Renal cortex interstitium (tissue), 11 donors: ENCODE data around the gene SLIT1. TPM values are rescaled to one million over a fixed set of nuclear protein-coding genes. Genes with fewer than 3 reads are reported as not detected.

Experiments used
- DNase-seq, 11 donors: peaks; one replicate each; pipeline ENCODE4 v3.0.0-alpha.2; 2013; ENCODE audit warnings: low read depth in 9 of 11, low spot score in 4 of 11; ENCODE audit errors: extremely low read depth in 1 of 11
- polyA plus RNA-seq, 3 donors: library from polyadenylated mRNA; unstranded; fragments of 120-200 nt; gene quantifications; one replicate each; pipeline ENCODE4 v1.2.1, GENCODE V29; 2013; ENCODE audit not compliant: insufficient read length in 3 of 3

Gene SLIT1
- polyA plus RNA-seq, 3 donors: 6.9 to 7.7 (median 7.6) TPM

DNA sequence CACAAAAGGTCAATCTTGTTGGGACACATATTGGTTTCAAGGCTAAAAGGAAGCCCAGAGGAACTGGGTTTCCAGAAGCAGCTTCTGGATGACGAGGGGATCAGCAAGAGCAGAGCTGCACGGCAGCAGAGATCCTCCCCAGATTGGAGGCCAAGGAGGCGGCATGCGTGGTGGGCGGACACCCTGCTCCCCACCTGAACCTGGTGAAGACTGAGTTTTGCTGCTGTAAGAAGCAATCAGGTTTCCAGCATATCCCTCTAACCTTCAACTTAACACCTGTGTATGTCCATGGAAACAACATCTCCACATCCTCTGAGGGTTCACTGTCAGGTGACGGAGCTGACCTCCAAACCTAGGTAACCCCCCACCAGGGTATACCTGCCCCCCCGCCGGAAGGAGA is 35.1 kb downstream of the SLIT1 start:
- DNase-seq: no peak

- DNase-seq: peak in 9 of 11 donors; percentile 24 to 69 (median 48)
Observed at GRCh38 chr10:97150013-97150595, 35.7 kb downstream of the SLIT1 start.

- DNase-seq: no peak
Observed at GRCh38 chr10:97149079-97149531, 36.7 kb downstream of the SLIT1 start.

DNA sequence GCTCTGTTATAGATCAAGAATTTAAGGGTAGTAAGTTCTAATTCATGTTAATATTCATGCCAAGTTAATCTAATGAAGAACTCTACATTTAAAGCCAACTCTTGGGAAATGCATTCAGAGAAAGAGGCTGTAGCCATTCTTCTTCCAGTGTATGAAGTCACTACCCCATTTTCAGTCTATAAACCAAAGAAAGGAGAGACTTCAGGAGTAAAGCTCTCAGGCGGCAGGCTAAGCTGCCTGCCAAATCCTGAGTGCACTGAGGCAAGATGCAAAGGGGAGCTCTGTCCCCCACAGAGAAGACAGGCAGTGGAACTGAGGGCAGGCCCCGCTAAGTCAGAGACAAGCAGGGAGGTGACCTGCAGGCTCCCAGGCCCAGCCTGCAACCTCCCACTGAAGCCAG is 41.5 kb downstream of the SLIT1 start:
- DNase-seq: no peak

DNA sequence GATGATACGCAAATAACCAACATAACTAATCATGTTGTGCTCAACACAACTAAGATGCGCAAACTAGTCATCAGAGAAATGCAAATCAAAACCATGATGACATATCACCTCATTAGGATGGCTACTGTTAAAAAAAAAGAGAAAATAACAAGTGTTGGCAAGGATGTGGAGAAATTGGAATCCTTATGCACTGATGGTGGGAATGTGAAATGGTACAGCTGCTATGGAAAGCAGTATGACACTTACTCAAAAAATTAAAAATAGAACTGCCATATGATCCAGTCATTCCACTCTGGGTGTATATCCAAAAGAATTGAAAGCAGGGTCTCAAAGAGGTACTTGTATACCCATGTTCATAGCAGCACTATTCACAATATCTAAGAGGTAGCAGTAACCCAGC is 42.9 kb downstream of the SLIT1 start:
- no peak for DNase-seq

DNA sequence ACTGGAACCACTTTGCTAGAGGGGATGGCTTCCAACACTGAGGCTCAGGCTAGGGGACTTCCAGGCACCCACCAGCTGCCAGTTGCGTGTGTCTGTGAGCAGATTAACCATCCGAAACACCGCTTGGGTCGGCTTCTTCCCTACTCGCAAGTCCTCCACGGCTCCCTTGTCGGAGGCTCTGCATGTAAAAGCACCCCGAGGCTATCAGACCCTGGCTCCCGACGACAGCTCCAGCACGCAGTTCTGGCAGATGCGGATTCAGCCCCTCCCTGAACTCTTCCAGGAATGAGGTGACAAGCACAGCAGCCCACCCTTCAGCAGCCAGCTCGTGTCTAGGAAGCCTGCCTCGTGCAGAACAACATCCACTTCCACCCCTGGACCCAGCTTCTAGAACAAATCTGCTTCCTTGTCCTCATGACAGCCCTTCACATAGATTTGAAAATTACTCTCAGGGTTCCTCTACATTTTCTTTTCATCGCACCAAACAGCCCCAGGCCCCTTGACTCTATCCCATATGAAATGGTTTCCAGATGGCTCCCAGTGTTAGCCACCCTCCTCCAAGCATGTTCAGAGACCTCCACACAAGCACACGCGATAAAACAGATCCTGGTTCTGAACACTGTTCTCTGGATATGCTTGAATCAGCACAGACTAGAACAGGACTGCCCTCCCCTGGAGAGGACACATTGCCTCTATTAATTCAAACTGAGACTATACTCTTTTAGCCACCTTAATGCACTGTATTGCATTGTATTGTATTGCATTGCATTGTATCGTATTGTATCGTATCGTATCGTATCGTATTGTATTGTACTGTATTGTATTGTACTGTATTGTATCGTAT is 44.6 kb downstream of the SLIT1 start:
- DNase-seq: no peak

GRCh38 chr10:97140049-97140846 is 45.5 kb downstream of the SLIT1 start:
- DNase-seq: no peak

GRCh38 chr10:97139651-97140048 is 46.1 kb downstream of the SLIT1 start:
- DNase-seq: no peak

DNA sequence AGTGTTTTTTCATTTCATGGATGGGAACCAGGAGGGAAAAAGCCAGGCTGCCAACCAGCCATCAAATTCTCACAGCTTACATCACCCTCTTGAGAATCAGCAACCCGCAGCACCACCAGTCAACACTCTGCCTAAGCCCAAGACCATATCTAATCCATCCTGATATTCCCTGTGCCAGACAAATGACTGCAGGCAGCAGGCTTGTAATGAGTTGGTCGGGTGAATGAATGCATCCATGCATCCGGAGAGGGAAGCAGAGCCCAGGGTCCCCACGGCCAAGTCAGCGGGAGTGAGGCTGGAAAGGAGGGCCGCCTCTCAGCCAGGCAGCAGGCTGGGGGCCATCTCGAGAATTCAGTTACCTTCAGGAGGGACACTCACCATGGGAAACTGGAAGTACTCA is 46.9 kb downstream of the SLIT1 start:
- no peak for DNase-seq

GRCh38 chr10:97138174-97138573 is 47.6 kb downstream of the SLIT1 start:
- no peak for DNase-seq

GRCh38 chr10:97136756-97137155 is 49.0 kb downstream of the SLIT1 start:
- DNase-seq: no peak

DNA sequence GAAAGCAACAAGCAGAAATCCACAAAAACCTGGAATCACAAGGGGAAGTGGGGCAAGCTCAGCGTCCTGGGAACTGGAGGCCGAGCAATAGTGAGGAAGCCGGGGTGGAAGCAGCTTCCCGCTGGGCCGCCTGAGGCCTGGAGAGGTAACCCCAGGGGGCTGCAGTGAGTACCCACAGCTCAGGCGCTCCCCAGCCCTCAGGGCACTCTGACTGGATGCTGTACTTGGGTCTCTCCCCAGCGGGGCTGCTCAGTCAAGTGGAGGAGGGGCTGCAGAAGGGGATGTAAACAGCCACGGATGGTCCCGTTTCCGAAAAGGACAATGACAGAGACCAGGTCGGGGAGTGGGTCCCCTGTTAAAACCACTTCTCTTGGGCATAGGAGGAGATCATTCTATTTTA is 50.3 kb downstream of the SLIT1 start:
- DNase-seq: no peak

- DNase-seq: no peak
Observed at GRCh38 chr10:97134983-97135382, 50.8 kb downstream of the SLIT1 start.

DNA sequence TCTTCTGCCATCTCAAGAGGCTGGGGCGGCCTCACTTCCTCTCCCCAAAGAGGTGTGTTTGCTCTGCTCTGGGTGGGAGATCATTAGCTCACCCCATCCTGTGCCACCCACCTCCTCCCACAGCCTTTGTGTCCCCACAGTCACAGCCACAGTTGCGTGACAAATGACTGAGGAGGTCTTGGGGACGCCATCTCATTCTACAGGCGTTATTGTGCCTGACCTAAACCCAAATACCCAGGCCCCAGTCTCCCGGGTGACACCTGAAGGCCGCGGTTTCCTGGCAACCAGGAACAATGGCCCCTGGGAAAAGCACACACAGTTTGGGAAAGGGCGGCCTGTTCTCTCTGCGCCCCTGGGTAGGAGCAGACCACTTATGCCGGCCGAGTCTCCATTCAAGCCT is 51.6 kb downstream of the SLIT1 start:
- DNase-seq: no peak

DNA sequence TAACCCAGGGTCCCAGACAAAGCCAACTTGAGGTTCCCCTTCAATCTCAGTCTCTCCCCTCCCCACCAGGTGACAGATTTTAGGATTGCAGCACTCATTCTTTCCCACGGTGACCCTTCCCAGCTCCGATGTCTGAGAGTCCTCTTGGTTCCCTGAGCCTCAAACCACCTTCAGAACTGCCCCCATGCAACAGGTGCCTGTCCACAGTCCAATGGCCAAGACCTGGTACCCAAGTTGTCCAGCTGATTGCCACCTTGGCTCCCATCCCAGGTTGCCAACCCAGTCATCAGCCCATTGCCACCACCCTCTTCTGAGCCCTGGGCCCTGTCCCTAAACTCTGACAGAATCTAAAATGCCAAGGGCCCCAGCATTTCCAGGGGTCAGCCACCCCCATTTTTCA is 53.5 kb downstream of the SLIT1 start:
- DNase-seq: no peak

- DNase-seq: no peak
Observed at GRCh38 chr10:97131666-97132065, 54.1 kb downstream of the SLIT1 start.

- no peak for DNase-seq
Observed at GRCh38 chr10:97131181-97131628, 54.6 kb downstream of the SLIT1 start.

DNA sequence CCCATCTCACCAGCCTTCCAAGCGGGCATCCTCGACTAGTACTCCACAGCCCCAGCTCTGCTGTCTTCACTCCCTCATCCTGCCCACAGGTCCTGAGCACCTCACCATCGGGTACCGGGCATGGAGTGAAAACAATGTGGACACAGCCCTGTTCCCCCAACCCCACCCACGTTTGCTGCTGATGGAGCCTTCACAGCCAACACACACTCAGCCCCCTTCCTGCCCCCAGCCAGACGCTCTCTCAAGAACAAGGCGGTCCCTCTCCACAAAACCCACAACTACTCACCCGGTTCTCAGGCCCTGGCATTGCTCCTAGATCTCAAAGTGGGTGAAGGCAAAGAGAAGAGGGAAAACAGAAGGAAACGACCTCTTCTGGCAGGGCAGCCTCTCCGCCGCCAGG is 56.1 kb downstream of the SLIT1 start:
- DNase-seq: no peak

DNA sequence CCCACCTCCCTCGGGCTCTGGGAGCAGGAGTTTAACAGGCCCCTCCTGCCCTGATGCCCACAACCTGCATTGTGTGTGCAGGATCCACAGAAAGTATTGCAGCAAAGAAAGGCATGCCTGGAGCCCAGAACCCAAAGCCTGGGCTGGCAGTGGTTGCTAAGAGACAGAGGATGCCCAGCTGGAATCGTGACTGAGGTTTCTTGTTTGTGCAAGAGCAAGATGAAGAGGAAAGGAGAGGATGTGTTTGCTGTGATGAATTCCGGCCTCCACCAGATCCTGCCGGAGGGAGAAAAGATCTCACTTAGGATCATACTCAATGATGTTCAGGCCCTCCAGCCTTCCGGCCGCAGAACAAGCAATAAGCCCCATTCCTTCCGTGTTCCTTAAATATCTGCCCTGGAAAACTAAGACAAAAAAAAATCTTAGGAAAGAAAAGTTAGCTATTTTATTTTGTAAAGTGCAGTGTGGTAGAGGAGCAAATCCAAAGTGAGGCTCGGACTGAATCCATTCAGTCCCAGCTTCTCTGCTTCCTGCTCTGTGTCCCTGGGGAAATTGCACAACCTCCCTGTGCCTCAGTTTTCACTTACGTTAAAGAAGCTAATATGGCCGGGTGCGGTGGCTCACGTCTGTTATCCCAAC is 57.1 kb downstream of the SLIT1 start:
- DNase-seq: no peak
